B cell (primary cell): ENCODE measurements around the gene ARGFX.

Experiments used
- CTCF ChIP-seq: fragments of 200-600 bp; IDR thresholded peaks from one replicate; pipeline ENCODE4 v1.8.0; 2022; ENCODE audit warnings: antibody characterized with exemption, mild to moderate bottlenecking
- EZH2 ChIP-seq: IDR thresholded peaks from 2 replicates; pipeline ENCODE4 v1.6.1; 2012; ENCODE audit warnings: borderline replicate concordance, low read depth, mild to moderate bottlenecking, moderate library complexity, low read length; ENCODE audit not compliant: insufficient read depth, poor library complexity, severe bottlenecking

- TF ChIP-seq CTCF (no peak), EZH2 (no peak)
These were observed 37.0 kb downstream of the ARGFX start for GRCh38 chr3:121604759-121605158.
